ENCODE results near the gene MMP24.

- TF ChIP-seq EZH2 (IDR thresholded peaks at IDR 0.05; ENCODE audit: low read length, unreplicated experiment) (no peak), CTCF (conservative IDR thresholded peaks at IDR 0.05; ENCODE audit: low read depth, low read length) (no peak), EZH2phosphoT487 (IDR thresholded peaks at IDR 0.05; ENCODE audit: borderline replicate concordance, low read length) (no peak)
Observed at GRCh38 chr20:35196313-35196712, 30.2 kb upstream of the MMP24 start.

Data from PC-3 (cell line).